GM18909 (cell line): ENCODE measurements around the gene CTXND1.
"Not testable (repeated sequence)": the region's sequence is repeated elsewhere in the genome, so short reads cannot be mapped to it uniquely, and the experiment has no call there.

ENCODE experiments used
- ATAC-seq: cut with Tn5 transposase; IDR thresholded peaks from one replicate; pipeline ENCODE4 v1.9.1; 2021; ENCODE audit warnings: mild to moderate bottlenecking; ENCODE audit not compliant: unreplicated experiment, poor library complexity

Gene CTXND1

DNA sequence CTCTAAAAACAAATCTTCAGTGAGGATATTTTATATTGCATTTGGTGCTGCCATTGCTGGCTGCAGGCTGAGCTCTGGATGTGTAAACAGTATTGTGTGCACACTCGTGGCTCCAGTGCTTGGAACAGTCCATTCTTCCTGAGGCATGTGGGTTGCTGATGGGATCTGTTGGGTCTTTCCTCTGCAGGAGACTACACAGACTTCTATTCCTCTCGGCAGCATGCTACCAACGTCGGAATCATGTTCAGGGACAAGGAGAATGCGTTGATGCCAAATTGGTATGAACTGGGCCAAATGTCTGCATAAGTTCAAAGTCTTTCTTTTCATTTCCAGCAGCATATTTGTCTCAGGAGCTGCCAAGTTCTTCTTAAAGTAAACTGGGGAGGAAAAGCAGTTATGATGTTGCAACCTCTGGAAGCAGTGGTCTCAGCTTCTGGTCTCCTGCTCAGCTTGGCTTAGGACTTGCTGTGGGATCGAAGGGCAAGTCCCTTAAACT, 89.9 kb downstream of the CTXND1 start:
- ATAC-seq, result no peak

- ATAC-seq, result no peak
Observed at GRCh38 chr15:80161468-80162016, 90.5 kb downstream of the CTXND1 start.

DNA sequence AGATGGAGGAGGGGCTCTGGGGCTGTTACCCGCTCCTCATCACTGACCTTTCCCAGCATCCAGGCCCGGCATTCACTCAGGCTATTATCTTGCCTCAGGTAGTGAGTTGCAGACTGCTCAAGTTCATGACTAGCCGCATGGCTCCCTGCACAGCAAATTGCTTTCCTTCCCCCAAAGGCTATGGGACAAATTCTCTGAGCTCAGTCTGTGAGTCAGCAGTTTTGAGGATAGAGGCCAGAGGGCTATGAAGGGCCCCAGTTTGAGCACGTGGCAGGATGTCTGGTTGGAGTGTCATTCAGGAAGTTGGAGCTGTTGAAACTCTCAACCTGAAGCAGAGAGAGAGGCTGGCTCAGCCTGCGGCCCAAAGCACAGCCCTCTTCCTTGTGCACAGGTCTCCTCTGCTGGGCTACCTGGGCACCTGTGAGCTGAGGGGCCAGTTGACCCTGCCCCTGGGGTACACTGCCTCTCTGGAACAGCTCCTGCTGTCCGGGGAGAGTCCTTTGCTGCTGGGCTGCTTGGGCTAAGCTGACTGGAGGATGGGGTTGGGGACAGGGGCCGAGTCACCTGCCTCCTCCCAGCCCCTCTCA, 91.3 kb downstream of the CTXND1 start:
- ATAC-seq, result peak; percentile 68

GRCh38 chr15:80159811-80160569, 92.0 kb downstream of the CTXND1 start:
- ATAC-seq, result no peak

GRCh38 chr15:80159301-80159700, 92.7 kb downstream of the CTXND1 start:
- no peak for ATAC-seq

DNA sequence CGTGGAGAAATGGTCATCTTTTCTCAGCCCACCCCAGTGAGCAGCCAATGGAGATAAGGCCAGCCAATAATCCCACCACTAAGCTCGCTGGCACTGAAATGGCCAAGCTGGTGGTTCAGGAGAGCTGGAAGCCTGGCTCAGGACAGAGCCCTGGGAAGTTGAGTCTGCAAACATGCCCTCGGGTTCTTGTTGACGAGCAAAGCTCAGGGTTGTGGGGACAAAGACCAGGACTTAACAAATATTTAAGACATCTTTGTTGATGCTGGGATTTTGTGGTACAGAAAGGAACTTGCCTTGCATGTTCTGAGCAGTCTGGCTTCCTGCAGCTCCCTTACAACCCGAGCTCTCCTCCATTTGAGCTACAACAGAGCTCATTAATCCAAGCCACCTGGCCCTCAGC, 94.8 kb downstream of the CTXND1 start:
- ATAC-seq, result no peak

DNA sequence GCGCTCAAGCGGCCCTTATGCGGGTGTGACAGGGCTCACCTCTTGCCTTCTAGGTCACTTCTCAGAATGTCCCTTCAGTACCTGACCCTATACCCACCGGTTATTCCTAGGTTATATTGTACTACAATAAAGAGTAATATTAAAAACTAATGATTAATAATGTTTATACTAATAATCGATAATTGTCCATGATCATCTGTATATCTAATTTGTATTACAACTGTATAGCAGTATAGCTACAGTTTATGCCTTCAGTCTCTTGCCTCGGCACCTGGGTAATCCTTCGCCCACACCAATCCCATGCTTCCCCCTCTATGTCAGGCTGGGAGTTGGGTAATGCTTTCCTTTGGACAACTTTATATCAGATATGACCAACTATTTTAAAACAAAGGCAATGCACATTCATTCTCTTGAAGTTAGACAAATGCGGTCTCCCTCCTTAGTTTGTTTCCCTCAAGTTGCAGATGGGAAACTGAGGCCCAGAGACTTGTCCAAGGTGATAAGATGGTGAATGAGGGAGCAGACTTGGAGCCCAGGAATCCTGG, 95.8 kb downstream of the CTXND1 start:
- no peak for ATAC-seq

DNA sequence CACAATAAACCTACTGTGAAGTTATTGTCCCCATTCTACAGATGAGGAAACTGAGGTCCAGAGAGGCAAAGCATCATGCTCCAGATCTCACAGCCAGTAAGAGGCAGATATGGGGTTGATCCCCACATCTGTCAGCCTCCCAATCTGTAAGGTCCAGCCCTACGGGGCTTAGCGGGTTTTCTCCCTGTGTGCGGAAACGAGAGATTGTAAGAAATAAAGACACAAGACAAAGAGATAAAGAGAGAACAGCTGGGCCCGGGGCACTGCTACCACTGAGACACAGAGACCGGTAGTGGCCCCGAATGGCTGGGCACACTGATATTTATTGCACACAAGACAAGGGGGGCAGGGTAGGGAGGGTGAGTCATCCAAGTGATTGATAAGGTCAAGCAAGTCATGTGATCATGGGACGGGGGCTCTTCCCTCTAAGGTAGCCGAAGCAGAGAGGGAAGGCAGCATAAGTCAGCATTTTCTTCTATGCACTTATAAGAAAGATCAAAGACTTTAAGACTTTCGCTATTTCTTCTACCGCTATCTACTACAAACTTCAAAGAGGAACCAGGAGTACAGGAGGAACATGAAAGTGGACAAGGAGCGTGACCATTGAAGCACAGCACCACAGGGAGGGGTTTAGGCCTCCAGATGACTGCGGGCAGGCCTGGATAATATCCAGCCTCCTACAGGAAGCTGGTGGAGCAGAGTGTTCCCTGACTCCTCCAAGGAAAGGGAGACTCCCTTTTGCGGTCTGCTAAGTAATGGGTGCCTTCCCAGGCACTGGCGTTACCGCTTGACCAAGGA, 96.4 kb downstream of the CTXND1 start:
- ATAC-seq, result not testable (repeated sequence)

DNA sequence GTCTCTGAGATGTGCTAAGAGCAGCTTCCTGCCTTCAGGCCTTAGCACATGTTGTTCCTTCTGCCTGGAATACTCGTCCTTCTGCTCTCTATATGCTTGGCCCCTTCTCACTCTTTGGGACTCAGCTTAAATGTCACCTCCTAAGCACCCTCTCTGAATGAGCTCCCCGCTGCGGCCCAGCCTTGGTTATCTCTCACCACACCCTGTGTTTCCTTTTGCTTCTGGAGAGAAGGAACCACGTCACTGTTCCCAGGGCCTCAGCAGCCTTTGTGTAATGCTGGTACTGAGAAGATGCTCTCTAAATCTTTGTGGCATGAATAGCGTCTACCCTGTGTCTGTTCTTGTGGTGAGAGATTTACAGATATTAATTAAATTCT, 97.0 kb downstream of the CTXND1 start:
- no peak for ATAC-seq

DNA sequence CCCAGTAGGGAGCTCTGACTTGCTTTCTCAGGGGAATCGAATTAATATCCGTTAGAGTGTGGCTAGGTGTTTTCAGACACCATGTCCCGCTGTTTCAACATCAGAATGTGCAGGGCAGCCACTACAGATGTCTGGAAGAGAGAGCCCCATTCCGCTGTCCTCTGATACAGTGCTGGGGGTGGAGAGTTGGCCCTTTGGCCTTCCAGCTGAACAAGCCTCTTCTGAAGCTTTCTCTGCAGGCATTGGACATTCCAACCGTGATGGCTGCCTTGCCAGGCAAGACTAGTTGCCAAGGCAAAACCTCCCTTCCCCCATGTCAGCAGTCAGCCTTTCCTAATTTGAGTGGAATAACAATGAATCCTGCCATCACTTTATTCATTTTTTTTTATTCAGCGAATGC, 97.7 kb downstream of the CTXND1 start:
- no peak for ATAC-seq

GRCh38 chr15:80153900-80154299, 98.1 kb downstream of the CTXND1 start:
- no peak for ATAC-seq

DNA sequence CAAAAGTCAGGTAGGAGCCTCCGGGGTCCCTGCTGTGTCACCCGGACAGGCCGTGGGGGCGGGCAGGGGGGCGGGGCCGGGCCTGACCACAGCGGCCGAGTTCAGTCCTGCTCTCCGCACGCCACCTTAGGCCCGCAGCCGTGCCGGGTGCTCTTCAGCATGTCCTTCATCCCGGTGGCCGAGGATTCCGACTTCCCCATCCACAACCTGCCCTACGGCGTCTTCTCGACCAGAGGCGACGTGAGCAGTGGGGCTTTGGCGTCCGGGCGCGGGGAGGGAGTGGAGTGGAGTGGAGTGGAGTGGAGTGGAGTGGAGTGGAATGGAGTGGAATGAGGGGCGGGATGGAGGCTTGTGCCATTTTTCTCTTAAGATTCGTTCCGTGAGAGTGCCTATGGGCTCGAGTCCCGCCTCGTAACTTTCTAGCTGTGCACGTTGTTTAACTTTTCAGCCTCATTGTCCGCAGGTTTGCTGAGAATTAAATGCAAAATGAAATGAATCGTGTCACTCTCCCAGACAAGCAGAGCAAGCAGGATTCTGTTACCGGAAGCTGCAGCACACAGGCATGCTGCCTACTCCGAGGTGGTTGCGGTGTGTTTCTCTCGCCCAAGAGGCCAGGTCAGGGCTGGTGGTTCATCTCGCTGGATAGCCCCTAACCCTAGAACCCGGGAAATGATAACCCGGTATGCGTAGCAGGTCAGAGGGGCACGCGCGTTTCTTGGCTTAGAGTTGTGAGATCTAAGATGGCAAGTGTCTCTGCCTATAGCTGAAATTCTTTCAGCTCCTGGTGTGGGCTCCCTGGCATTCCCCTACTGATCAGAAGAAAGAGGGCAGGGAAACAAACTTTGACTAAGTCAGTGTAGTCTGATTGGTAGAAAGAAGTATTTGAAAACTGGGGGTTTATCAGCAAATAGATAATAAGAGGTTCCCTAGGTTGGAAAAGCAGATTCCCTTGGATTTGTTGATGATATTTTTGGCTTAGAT, 98.8 kb downstream of the CTXND1 start, which contains the start of gene FAH:
TSS of gene FAH (plus strand) at position 104 of the 981 bp plus-strand sequence. CDS start at position 160, 56 bp downstream.
- peak; percentile 62 for ATAC-seq

DNA sequence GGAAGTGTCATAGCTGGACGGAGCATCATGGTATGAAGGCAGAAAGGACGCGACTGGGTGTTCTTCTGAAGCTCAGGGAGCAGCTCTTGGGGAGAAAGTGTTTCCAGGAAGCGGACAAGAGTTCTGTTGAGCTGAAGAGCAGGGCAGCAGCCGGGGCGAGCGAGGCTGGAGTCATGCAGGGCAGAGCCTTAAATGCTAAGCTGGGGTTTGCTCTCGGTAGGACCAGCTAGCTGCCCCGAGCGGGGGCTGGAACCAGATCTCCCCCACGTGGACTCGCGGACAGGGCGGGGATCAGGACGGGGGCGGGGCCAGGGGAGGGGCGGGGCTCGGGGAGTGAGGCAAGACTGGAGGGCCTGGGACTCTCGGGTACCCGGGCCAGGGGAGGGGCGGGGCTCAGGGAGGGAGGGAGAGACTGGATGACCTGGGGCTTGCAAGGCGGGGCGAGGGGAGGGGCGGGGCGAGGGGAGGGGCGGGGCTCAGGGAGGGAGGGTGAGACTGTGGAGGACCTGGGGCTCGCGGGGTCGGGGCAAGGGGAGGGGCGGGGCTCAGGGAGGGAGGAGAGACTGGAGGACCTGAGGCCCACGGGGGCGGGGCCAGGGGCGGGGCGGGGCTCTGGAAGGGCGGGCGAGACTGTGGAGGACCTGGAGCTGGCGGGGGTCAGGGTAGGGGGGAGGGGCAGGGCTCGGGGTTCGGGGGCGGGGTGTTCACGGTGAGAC, 99.7 kb downstream of the CTXND1 start:
- ATAC-seq, result peak; percentile 69

DNA sequence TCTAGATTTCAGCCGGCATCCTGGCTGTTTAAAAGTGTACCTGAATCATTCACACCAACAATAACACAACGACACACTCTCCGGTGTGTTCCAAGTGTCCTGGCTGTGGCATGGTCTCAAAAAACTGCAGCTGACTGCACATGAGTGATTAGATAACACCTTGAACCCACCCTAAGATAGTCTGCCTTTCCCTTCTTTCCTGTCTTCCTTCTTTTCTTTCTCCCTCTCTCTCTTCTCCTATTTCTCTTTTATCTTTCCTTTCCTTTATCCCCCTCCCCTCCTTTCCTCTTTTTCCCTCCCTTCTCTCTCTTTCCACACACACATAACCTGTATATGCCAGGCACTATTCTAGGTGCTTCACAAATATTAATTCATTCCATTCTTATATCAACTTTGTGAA, 100.4 kb downstream of the CTXND1 start:
- ATAC-seq, result no peak

DNA sequence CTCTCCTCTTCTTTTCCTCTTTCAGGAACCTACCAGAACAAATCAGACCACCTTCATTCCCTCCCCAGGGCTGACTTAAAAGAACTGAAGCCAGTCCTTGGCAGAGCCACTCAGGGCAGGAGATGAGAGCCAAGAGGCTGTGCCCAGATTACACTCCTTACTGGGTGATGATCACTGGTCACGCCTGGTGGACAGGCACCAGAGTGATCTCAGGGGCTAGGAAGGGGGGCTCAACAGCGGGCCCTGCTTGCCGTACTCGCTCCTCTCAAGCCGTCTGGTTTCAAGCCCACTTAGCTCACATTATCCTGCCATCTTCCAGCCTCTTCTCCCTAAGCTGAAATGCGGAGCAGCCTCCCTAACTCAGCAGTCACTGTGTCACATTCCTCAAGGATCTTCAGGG, 100.9 kb downstream of the CTXND1 start:
- ATAC-seq, result no peak
